HepG2 (cell line): Measurements from ENCODE around the gene IPO13. TPM values are rescaled to one million over a fixed set of nuclear protein-coding genes. Genes with fewer than 3 reads are reported as not detected.

Experiments used
- ASH2L ChIP-seq: fragments of 300-600, 200-600 bp; sonication (generic); IDR thresholded peaks from 2 replicates; pipeline ENCODE4 v1.7.0; 2017; ENCODE audit warnings: low read depth, mild to moderate bottlenecking, moderate library complexity, mixed read lengths, low read length; ENCODE audit not compliant: insufficient read length
- PPARG ChIP-seq: conservative IDR thresholded peaks from 2 replicates; pipeline ENCODE4 v1.6.1; 2016; ENCODE audit warnings: missing biosample characterization, missing genetic modification reagents
- RXRB ChIP-seq: IDR thresholded peaks from 2 replicates; pipeline ENCODE4 v1.6.1; 2016; ENCODE audit warnings: borderline replicate concordance, missing genetic modification reagents, missing compliant biosample characterization
- SNAPC2 ChIP-seq: sonication (generic); formaldehyde crosslinking; IDR thresholded peaks from 2 replicates; pipeline ENCODE4 v1.8.1; 2022; ENCODE audit warnings: mild to moderate bottlenecking, missing genetic modification reagents
- SNAPC5 ChIP-seq: sonication (generic); formaldehyde crosslinking; IDR thresholded peaks from 2 replicates; pipeline ENCODE4 v1.8.1; 2023; ENCODE audit warnings: mild to moderate bottlenecking, missing genetic modification reagents, borderline replicate concordance
- THRA ChIP-seq: sonication (generic); formaldehyde crosslinking; IDR thresholded peaks from 2 replicates; pipeline ENCODE4 v1.4.0; 2020; ENCODE audit warnings: missing genetic modification reagents, borderline replicate concordance
- TOE1 ChIP-seq: sonication (generic); formaldehyde crosslinking; IDR thresholded peaks from 2 replicates; pipeline ENCODE4 v1.4.0; 2020; ENCODE audit warnings: mild to moderate bottlenecking, missing genetic modification reagents
- ZBTB7A ChIP-seq: sonication (generic); formaldehyde crosslinking; IDR thresholded peaks from 2 replicates; pipeline ENCODE4 v1.8.0; 2022; ENCODE audit warnings: mild to moderate bottlenecking, missing genetic modification reagents
- ZMYM4 ChIP-seq: sonication (generic); formaldehyde crosslinking; IDR thresholded peaks from 2 replicates; pipeline ENCODE4 v1.8.1; 2023; ENCODE audit warnings: mild to moderate bottlenecking, missing genetic modification reagents
- ZNF205 ChIP-seq: IDR thresholded peaks from 2 replicates; pipeline ENCODE4 v1.6.1; 2018; ENCODE audit warnings: missing biosample characterization, missing genetic modification reagents
- ZNF33A ChIP-seq: sonication (generic); formaldehyde crosslinking; IDR thresholded peaks from 2 replicates; pipeline ENCODE4 v1.5.1; 2020; ENCODE audit warnings: missing genetic modification reagents, mild to moderate bottlenecking, moderate library complexity, borderline replicate concordance
- ZNF354B ChIP-seq: sonication (generic); formaldehyde crosslinking; IDR thresholded peaks from 2 replicates; pipeline ENCODE4 v1.8.0; 2022; ENCODE audit warnings: mild to moderate bottlenecking, missing genetic modification reagents
- ZNF432 ChIP-seq: sonication (generic); formaldehyde crosslinking; IDR thresholded peaks from 2 replicates; pipeline ENCODE4 v1.5.0; 2020; ENCODE audit warnings: missing genetic modification reagents, mild to moderate bottlenecking, borderline replicate concordance
- ZNF670 ChIP-seq: sonication (generic); formaldehyde crosslinking; IDR thresholded peaks from 2 replicates; pipeline ENCODE4 v1.8.0; 2022; ENCODE audit warnings: mild to moderate bottlenecking, missing genetic modification reagents, borderline replicate concordance
- ZNF720 ChIP-seq: sonication (generic); formaldehyde crosslinking; IDR thresholded peaks from 2 replicates; pipeline ENCODE4 v1.4.0; 2020; ENCODE audit warnings: missing genetic modification reagents
- ZNF792 ChIP-seq: IDR thresholded peaks from 2 replicates; pipeline ENCODE4 v1.6.1; 2016
- ZSCAN20 ChIP-seq: sonication (generic); formaldehyde crosslinking; IDR thresholded peaks from 2 replicates; pipeline ENCODE4 v1.4.0; 2020; ENCODE audit warnings: missing genetic modification reagents, mild to moderate bottlenecking, borderline replicate concordance
- ZSCAN22 ChIP-seq: sonication (generic); formaldehyde crosslinking; IDR thresholded peaks from 2 replicates; pipeline ENCODE4 v1.4.0; 2020; ENCODE audit warnings: mild to moderate bottlenecking, missing genetic modification reagents
- polyA plus RNA-seq, 8 experiments: library from polyadenylated mRNA; depleted of rRNA in 3 of 8; stranded (reverse) in 7 of 8; unstranded in 1 of 8; fragments of >200 nt; fragmentation: Illumina TruSeq in 4 of 8; extraction: Trizol in 4 of 8; gene quantifications; 2 replicates each; pipeline versions ENCODE4 v1.2.1 to v1.2.3, GENCODE V29; 2011 to 2016; ENCODE audit warnings: low read depth in 4 of 8, missing spikeins in 1 of 8, mixed read lengths in 1 of 8; ENCODE audit not compliant: insufficient read depth in 1 of 8
- total RNA-seq, 5 experiments: library from RNA; depleted of rRNA; stranded (reverse); fragments of >200 nt; fragmentation: Illumina TruSeq; extraction: Trizol; gene quantifications; 2 replicates each; pipeline ENCODE4 v1.2.3, GENCODE V29; 2016; ENCODE audit warnings: low read depth in 1 of 5
- TF ChIP-seq, protein P1 (sequence below): IDR thresholded peaks from 2 replicates; pipeline ENCODE4 v1.6.1; 2016; ENCODE audit warnings: mild to moderate bottlenecking, missing biosample characterization, missing genetic modification reagents
- TF ChIP-seq, protein P2 (sequence below): sonication (generic); formaldehyde crosslinking; IDR thresholded peaks from 2 replicates; pipeline ENCODE4 v1.4.0; 2020; ENCODE audit warnings: missing genetic modification reagents, borderline replicate concordance
- TF ChIP-seq, protein P3 (sequence below): IDR thresholded peaks from 2 replicates; pipeline ENCODE4 v1.6.1; 2016; ENCODE audit warnings: missing genetic modification reagents, missing compliant biosample characterization

The IPO13 gene
- total and polyA plus RNA-seq, 2 of the 13 experiments (the other 11 are each of a cell fraction or from before 2014, with no cell fraction given) = 12.9 to 15.6 TPM

DNA sequence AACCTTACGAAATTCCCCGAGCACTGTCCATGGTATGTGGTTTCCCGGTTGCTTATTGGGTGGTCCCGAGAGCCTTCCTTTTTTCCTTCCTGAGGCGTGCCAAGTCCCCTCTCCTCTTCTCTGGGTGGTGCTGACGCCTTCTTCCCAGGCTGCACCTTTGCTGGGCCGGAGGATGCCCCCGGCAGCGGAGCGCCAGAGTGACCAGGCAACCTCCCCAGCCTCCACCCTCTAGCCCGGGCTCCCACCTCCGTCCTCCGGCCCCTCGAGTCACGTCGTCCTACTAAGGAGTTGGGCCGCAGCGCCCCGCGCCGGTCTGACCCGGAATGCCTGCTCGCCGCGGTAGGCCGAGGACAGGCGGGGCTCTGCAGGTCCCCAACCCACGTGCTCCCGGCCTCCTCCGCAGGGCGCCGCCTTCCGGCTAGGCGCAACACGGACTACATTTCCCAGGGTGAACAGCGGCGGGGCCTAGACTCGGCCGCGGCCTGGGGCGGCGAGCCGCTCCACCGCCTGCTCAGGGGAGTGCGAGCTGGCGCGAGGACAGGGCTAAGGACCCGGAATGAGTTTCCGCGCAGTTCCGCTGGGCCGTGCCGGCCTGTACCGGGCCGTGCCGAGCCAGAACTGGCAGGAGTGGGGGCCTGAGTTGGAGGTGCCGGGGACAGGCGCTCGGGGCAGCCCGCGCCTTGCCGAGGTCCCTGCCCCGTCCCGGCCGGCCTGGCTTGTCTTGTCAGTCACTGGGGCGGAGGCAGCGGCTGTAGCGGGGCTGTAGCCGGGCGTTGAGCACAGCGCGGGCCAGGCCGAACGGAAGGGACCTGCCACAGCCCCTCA lies at the start of gene IPO13 (continued):
- TF ChIP-seq, protein P1, sequence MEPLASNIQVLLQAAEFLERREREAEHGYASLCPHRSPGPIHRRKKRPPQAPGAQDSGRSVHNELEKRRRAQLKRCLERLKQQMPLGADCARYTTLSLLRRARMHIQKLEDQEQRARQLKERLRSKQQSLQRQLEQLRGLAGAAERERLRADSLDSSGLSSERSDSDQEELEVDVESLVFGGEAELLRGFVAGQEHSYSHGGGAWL = peak; percentile 95
- TF ChIP-seq SNAPC2 (CRISPR knock-in tag) = 0 out of 2 replicates have a peak, but pooled peaks have one; percentile 59
- TF ChIP-seq, protein P2, sequence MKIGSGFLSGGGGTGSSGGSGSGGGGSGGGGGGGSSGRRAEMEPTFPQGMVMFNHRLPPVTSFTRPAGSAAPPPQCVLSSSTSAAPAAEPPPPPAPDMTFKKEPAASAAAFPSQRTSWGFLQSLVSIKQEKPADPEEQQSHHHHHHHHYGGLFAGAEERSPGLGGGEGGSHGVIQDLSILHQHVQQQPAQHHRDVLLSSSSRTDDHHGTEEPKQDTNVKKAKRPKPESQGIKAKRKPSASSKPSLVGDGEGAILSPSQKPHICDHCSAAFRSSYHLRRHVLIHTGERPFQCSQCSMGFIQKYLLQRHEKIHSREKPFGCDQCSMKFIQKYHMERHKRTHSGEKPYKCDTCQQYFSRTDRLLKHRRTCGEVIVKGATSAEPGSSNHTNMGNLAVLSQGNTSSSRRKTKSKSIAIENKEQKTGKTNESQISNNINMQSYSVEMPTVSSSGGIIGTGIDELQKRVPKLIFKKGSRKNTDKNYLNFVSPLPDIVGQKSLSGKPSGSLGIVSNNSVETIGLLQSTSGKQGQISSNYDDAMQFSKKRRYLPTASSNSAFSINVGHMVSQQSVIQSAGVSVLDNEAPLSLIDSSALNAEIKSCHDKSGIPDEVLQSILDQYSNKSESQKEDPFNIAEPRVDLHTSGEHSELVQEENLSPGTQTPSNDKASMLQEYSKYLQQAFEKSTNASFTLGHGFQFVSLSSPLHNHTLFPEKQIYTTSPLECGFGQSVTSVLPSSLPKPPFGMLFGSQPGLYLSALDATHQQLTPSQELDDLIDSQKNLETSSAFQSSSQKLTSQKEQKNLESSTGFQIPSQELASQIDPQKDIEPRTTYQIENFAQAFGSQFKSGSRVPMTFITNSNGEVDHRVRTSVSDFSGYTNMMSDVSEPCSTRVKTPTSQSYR (CRISPR knock-in tag) = peak; percentile 6; the same call in 1 of the 2 replicates
- TF ChIP-seq PPARG (CRISPR knock-in tag) = peak; percentile 23; the same call in 1 of the 2 replicates
- TF ChIP-seq ZNF33A (CRISPR knock-in tag) = no peak
- no peak for TF ChIP-seq ZNF720 (CRISPR knock-in tag)
- peak; percentile 94 for TF ChIP-seq ZNF205 (CRISPR knock-in tag)
- TF ChIP-seq ZNF354B (CRISPR knock-in tag) = no peak
- peak; percentile 89 for TF ChIP-seq ASH2L
- TF ChIP-seq RXRB (CRISPR knock-in tag) = peak; percentile 58; the same call in 1 of the 2 replicates
- peak; percentile 53; the same call in 1 of the 2 replicates for TF ChIP-seq SNAPC5 (CRISPR knock-in tag)
- peak; percentile 77; the same call in 1 of the 2 replicates for TF ChIP-seq TOE1 (CRISPR knock-in tag)
- TF ChIP-seq ZBTB7A (CRISPR knock-in tag) = 0 out of 2 replicates have a peak, but pooled peaks have one; percentile 49
- TF ChIP-seq ZMYM4 (CRISPR knock-in tag) = no peak; the same call in 1 of the 2 replicates
- TF ChIP-seq ZSCAN22 (CRISPR knock-in tag) = peak; percentile 92
- TF ChIP-seq ZNF432 (CRISPR knock-in tag) = no peak
- TF ChIP-seq ZNF792 (CRISPR knock-in tag) = peak; percentile 96
- TF ChIP-seq ZNF670 (CRISPR knock-in tag) = peak; percentile 94; the same call in 1 of the 2 replicates
- TF ChIP-seq THRA (CRISPR knock-in tag) = peak; percentile 62
- TF ChIP-seq, protein P3, sequence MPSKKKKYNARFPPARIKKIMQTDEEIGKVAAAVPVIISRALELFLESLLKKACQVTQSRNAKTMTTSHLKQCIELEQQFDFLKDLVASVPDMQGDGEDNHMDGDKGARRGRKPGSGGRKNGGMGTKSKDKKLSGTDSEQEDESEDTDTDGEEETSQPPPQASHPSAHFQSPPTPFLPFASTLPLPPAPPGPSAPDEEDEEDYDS = peak; percentile 82
- TF ChIP-seq ZSCAN20 (CRISPR knock-in tag) = no peak; the same call in 1 of the 2 replicates
